Bronchial epithelial cell (primary cell): Measurements from ENCODE around the gene ASB1. TPM values are rescaled to one million over a fixed set of nuclear protein-coding genes. Genes with fewer than 3 reads are reported as not detected.

ENCODE experiments used
- DNase-seq: peaks from one replicate; pipeline ENCODE4 v3.0.0-alpha.2; 2010; ENCODE audit warnings: low read depth
- FAIRE-seq: peaks from 2 replicates; lab custom pipeline; 2011; peaks lifted over from hg19 to GRCh38; lab: Jason Lieb, UNC
- H3K27me3 ChIP-seq: 2 replicates; pipeline ENCODE4 v1.5.1; 2011; ENCODE audit warnings: low read length; ENCODE audit not compliant: control insufficient read depth, insufficient read depth
- H3K36me3 ChIP-seq: 2 replicates; pipeline ENCODE4 v1.5.1; 2011; ENCODE audit warnings: low read length; ENCODE audit not compliant: control insufficient read depth, insufficient read depth
- H3K4me3 ChIP-seq: 2 replicates; pipeline ENCODE4 v1.5.1; 2011; ENCODE audit warnings: mild to moderate bottlenecking, low read depth, low read length, control low read depth
- CTCF ChIP-seq: IDR thresholded peaks from 2 replicates; pipeline ENCODE4 v1.5.1; 2011; ENCODE audit warnings: mild to moderate bottlenecking, moderate library complexity, low read length, control low read depth, inconsistent platforms; ENCODE audit not compliant: insufficient read depth, severe bottlenecking
- total RNA-seq: library from RNA; depleted of rRNA; stranded (reverse); fragments of >200 nt; gene quantifications from 2 replicates; pipeline ENCODE4 v1.2.1, GENCODE V29; 2014

Gene ASB1
- total RNA-seq, 1 donor from 2014 or later = 41.9 TPM

GRCh38 chr2:238406221-238406997 is 20.3 kb upstream of the ASB1 start:
- no peak for DNase-seq

GRCh38 chr2:238406998-238407285 is 19.8 kb upstream of the ASB1 start:
- FAIRE-seq (no peak), DNase-seq (no peak)
- H3K27me3 ChIP-seq = no peaks in the 10 kb centered on the region
- H3K4me3 ChIP-seq = no peak overlapping the region
- H3K36me3 ChIP-seq = peaks cover 1% of the 10 kb centered on the region
- no peak for TF ChIP-seq CTCF

More at GRCh38 chr2:238406221-238406997, 20.3 kb upstream of the ASB1 start:
- no peak overlapping the region for H3K4me3 ChIP-seq
- no peak for FAIRE-seq
- H3K27me3 ChIP-seq = no peaks in the 10 kb centered on the region
- peaks cover 1% of the 10 kb centered on the region for H3K36me3 ChIP-seq
- no peak for TF ChIP-seq CTCF

- no peak for TF ChIP-seq CTCF
- Histone ChIP-seq H3K27me3 (no peaks in the 10 kb centered on the region), H3K4me3 (no peak overlapping the region), H3K36me3 (peaks cover 1% of the 10 kb centered on the region)
- FAIRE-seq (no peak), DNase-seq (no peak)
These were observed 19.2 kb upstream of the ASB1 start for GRCh38 chr2:238407566-238407965.

- DNase-seq (no peak), FAIRE-seq (no peak)
- H3K27me3 ChIP-seq = no peaks in the 10 kb centered on the region
- TF ChIP-seq CTCF = no peak
- H3K4me3 ChIP-seq = no peak overlapping the region
- H3K36me3 ChIP-seq = peaks cover 1% of the 10 kb centered on the region
These were observed 17.9 kb upstream of the ASB1 start for GRCh38 chr2:238408615-238409340.

- no peak for DNase-seq
- TF ChIP-seq CTCF = no peak
- Histone ChIP-seq H3K4me3 (no peak overlapping the region), H3K36me3 (peaks cover 1% of the 10 kb centered on the region), H3K27me3 (no peaks in the 10 kb centered on the region)
- FAIRE-seq = no peak
These were observed 17.2 kb upstream of the ASB1 start for GRCh38 chr2:238409341-238410199.
